ENCODE measurements around the gene VDR.

VDR gene

DNA sequence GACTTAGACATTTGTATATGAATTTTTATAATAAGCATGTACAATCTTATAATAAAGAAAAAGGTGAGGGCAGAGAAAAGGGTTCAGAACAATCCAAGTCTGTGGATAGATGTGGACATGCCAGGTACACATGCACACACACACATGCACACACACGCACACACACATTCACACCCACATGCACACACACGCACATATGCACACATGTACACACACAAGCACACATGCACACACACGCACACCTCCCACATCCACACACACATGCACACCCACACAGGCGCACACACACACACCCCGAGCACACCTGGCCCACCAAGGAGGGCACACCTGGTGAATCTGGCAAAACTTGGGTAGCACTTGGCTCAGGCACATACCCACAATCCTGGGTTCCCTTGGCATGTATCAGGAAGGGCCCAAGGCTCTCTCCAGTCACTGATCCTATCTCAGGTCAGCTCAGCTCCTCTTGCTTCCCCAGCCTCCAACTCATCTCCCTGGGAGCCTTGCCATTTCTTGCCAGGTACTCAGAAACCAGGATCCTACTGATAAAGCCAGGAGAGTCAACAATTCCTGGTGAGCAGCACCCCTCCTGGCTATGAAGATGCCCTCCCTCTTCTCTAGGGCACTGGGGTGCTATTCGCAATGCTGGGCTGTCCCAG, 40.0 kb upstream of the VDR start:
- ATAC-seq = no peak
- TF ChIP-seq TOX (CRISPR knock-in tag; IDR thresholded peaks at IDR 0.05; ENCODE audit: borderline replicate concordance) = no peak
- TF ChIP-seq PATZ1 (CRISPR knock-in tag; IDR thresholded peaks at IDR 0.05; ENCODE audit: borderline replicate concordance) = no peak
- TF ChIP-seq ZFP3 (CRISPR knock-in tag; IDR thresholded peaks at IDR 0.05) = no peak
- TF ChIP-seq OSR1 (CRISPR knock-in tag; IDR thresholded peaks at IDR 0.05) = no peak
- TF ChIP-seq ESRRG (CRISPR knock-in tag; IDR thresholded peaks at IDR 0.05) = no peak
- TF ChIP-seq, protein P1, sequence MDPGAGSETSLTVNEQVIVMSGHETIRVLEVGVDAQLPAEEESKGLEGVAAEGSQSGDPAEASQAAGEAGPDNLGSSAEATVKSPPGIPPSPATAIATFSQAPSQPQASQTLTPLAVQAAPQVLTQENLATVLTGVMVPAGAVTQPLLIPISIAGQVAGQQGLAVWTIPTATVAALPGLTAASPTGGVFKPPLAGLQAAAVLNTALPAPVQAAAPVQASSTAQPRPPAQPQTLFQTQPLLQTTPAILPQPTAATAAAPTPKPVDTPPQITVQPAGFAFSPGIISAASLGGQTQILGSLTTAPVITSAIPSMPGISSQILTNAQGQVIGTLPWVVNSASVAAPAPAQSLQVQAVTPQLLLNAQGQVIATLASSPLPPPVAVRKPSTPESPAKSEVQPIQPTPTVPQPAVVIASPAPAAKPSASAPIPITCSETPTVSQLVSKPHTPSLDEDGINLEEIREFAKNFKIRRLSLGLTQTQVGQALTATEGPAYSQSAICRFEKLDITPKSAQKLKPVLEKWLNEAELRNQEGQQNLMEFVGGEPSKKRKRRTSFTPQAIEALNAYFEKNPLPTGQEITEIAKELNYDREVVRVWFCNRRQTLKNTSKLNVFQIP (CRISPR knock-in tag; IDR thresholded peaks at IDR 0.05; ENCODE audit: borderline replicate concordance, low read depth) = no peak
- no peak for TF ChIP-seq CSRNP3 (CRISPR knock-in tag; IDR thresholded peaks at IDR 0.05)
- TF ChIP-seq ZC3H10 (CRISPR knock-in tag; IDR thresholded peaks at IDR 0.05) = no peak
- no peak for TF ChIP-seq BACH2 (CRISPR knock-in tag; IDR thresholded peaks at IDR 0.05; ENCODE audit: borderline replicate concordance)

DNA sequence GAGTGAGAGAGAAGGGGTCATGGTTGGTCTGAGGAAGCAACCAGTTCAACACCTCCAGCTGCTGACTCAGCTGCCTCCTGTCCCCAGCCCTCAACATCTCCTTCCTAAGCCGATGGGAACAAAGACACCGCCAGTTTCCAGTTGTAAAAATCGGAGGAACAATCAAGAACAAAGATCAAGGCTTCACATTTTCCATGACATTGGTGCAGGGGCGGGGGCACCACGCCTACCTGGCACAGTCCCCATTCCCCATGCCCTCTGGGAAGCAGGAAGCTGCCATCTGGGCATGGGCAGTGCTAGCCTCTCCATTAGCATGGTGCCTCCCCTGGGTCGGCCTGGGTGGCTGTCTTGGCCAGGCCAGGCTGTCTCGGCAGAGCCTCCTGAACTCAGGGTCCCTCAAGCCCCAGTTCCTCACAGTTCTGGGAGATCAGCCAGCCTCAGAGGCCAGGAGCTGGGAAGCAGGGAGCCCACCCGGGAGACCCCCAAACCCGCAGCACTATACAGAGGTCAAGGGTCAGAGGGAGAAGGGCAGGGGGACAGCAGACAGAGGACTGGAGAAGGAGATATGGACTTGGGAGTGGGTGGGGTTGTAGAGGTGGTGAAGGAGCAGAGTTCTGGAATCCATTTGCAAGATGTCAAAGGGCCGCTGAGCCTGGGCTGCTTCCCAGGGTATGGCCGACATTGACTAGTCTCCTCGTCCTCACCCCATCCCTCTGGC, 39.0 kb upstream of the VDR start:
- no peak for ATAC-seq
- no peak for TF ChIP-seq CSRNP3 (CRISPR knock-in tag; IDR thresholded peaks at IDR 0.05)
- no peak for TF ChIP-seq SNAI2 (CRISPR knock-in tag; IDR thresholded peaks at IDR 0.05)
- TF ChIP-seq ZC3H10 (CRISPR knock-in tag; IDR thresholded peaks at IDR 0.05) = no peak
- TF ChIP-seq GLIS3 (CRISPR knock-in tag; IDR thresholded peaks at IDR 0.05) = no peak
- no peak for TF ChIP-seq RARB (CRISPR knock-in tag; IDR thresholded peaks at IDR 0.05)
- no peak for TF ChIP-seq ESRRG (CRISPR knock-in tag; IDR thresholded peaks at IDR 0.05)
- TF ChIP-seq PPARA (CRISPR knock-in tag; IDR thresholded peaks at IDR 0.05; ENCODE audit: borderline replicate concordance) = no peak
- TF ChIP-seq, protein P2, sequence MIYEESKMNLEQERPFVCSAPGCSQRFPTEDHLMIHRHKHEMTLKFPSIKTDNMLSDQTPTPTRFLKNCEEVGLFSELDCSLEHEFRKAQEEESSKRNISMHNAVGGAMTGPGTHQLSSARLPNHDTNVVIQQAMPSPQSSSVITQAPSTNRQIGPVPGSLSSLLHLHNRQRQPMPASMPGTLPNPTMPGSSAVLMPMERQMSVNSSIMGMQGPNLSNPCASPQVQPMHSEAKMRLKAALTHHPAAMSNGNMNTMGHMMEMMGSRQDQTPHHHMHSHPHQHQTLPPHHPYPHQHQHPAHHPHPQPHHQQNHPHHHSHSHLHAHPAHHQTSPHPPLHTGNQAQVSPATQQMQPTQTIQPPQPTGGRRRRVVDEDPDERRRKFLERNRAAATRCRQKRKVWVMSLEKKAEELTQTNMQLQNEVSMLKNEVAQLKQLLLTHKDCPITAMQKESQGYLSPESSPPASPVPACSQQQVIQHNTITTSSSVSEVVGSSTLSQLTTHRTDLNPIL (CRISPR knock-in tag; IDR thresholded peaks at IDR 0.05; ENCODE audit: low read depth) = no peak
- no peak for TF ChIP-seq ZFP3 (CRISPR knock-in tag; IDR thresholded peaks at IDR 0.05)
- TF ChIP-seq ZNF70 (CRISPR knock-in tag; IDR thresholded peaks at IDR 0.05) = no peak
- no peak for TF ChIP-seq ZNF8 (CRISPR knock-in tag; IDR thresholded peaks at IDR 0.05)
- no peak for TF ChIP-seq ISL1 (CRISPR knock-in tag; IDR thresholded peaks at IDR 0.05)
- TF ChIP-seq, protein P3, sequence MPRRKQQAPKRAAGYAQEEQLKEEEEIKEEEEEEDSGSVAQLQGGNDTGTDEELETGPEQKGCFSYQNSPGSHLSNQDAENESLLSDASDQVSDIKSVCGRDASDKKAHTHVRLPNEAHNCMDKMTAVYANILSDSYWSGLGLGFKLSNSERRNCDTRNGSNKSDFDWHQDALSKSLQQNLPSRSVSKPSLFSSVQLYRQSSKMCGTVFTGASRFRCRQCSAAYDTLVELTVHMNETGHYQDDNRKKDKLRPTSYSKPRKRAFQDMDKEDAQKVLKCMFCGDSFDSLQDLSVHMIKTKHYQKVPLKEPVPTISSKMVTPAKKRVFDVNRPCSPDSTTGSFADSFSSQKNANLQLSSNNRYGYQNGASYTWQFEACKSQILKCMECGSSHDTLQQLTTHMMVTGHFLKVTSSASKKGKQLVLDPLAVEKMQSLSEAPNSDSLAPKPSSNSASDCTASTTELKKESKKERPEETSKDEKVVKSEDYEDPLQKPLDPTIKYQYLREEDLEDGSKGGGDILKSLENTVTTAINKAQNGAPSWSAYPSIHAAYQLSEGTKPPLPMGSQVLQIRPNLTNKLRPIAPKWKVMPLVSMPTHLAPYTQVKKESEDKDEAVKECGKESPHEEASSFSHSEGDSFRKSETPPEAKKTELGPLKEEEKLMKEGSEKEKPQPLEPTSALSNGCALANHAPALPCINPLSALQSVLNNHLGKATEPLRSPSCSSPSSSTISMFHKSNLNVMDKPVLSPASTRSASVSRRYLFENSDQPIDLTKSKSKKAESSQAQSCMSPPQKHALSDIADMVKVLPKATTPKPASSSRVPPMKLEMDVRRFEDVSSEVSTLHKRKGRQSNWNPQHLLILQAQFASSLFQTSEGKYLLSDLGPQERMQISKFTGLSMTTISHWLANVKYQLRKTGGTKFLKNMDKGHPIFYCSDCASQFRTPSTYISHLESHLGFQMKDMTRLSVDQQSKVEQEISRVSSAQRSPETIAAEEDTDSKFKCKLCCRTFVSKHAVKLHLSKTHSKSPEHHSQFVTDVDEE (CRISPR knock-in tag; IDR thresholded peaks at IDR 0.05) = no peak
- no peak for TF ChIP-seq ZFP30 (CRISPR knock-in tag; IDR thresholded peaks at IDR 0.05)
- TF ChIP-seq TOX (CRISPR knock-in tag; IDR thresholded peaks at IDR 0.05; ENCODE audit: borderline replicate concordance) = no peak
- TF ChIP-seq TCF4 (CRISPR knock-in tag; IDR thresholded peaks at IDR 0.05; ENCODE audit: borderline replicate concordance) = no peak
